Measurements from ENCODE around the gene CDKL5. TPM values are rescaled to one million over a fixed set of nuclear protein-coding genes. Genes with fewer than 3 reads are reported as not detected.

Gene CDKL5
- total and polyA plus RNA-seq, 2 experiments from 2014 or later, result 7.5 to 13.7 TPM

DNA sequence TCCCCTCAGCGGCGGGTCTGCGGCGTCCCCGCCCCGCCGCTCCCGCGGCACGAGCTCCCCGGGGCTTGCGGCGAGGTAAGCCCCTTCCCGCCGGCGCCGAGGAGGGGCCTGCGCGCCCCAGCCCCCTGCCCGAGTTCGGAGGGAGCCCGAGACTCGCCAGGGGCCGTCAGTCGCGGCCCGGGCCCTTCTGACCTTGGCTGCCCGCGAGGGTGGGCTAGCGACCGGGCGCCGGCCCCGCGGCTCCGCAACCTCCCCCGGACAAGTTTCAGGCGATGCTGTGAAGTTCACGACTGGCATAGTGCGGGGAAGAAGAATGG is 554 bp downstream of the CDKL5 start:
- Histone ChIP-seq H3K27ac (ENCODE audit: low read depth) (no peak overlapping the region), H2AFZ (no peak overlapping the region)
- ATAC-seq, result peak; percentile 27

GRCh38 chrX:18428006-18428405 is 2.6 kb downstream of the CDKL5 start:
- Histone ChIP-seq H3K4me2 (peak overlapping the region; percentile 87), H4K20me1 (replicated peaks; ENCODE audit: insufficient read depth) (peaks cover 17% of the 10 kb centered on the region), H3K27ac (ENCODE audit: low read depth) (no peak overlapping the region), H3K4me3 (peak overlapping the region; percentile 70), H3K4me1 (ENCODE audit: insufficient read depth) (peaks cover 22% of the 10 kb centered on the region), H3K36me3 (ENCODE audit: insufficient read depth) (no peaks in the 10 kb centered on the region), H2AFZ (no peak overlapping the region), H3K79me2 (replicated peaks; ENCODE audit: insufficient read depth) (peaks cover 62% of the 10 kb centered on the region), H3F3A (replicated peaks; ENCODE audit: low read depth) (no peaks in the 10 kb centered on the region), H3K9me2 (ENCODE audit: insufficient read depth) (no peaks in the 10 kb centered on the region), H3K27me3 (ENCODE audit: insufficient read depth) (no peaks in the 10 kb centered on the region)
- no peaks in the 10 kb centered on the region; the same call in 2 of the 3 replicates for H3K36me3 Mint-ChIP-seq (ENCODE audit: low read depth)
- peak overlapping the region; percentile 58 for H3K4me3 Mint-ChIP-seq
- H3K27me3 Mint-ChIP-seq (ENCODE audit: insufficient read depth, low read depth, poor library complexity), result peaks cover 4% of the 10 kb centered on the region
- ATAC-seq (no peak), DNase-seq (ENCODE audit: low spot score) (peak; percentile 11)
- H3K9me3 Mint-ChIP-seq, result no peaks in the 10 kb centered on the region
- H3K4me1 Mint-ChIP-seq, result peaks cover 22% of the 10 kb centered on the region; the same call in 2 of the 3 replicates
- H3K27ac Mint-ChIP-seq, result no peak overlapping the region
- TF ChIP-seq CREB1 (CRISPR knock-in tag; IDR thresholded peaks at IDR 0.05; ENCODE audit: low read depth), result no peak
- no peak for TF ChIP-seq REST (IDR thresholded peaks at IDR 0.05; ENCODE audit: unreplicated experiment)
- TF ChIP-seq STAT1 (IDR thresholded peaks at IDR 0.05; ENCODE audit: unreplicated experiment), result no peak
- no peak for TF ChIP-seq ZNF462 (CRISPR knock-in tag; IDR thresholded peaks at IDR 0.05)
- TF ChIP-seq ZNF114 (CRISPR knock-in tag; IDR thresholded peaks at IDR 0.05), result no peak
- TF ChIP-seq EZH2phosphoT487 (IDR thresholded peaks at IDR 0.05; ENCODE audit: unreplicated experiment), result no peak
- TF ChIP-seq, protein P1, sequence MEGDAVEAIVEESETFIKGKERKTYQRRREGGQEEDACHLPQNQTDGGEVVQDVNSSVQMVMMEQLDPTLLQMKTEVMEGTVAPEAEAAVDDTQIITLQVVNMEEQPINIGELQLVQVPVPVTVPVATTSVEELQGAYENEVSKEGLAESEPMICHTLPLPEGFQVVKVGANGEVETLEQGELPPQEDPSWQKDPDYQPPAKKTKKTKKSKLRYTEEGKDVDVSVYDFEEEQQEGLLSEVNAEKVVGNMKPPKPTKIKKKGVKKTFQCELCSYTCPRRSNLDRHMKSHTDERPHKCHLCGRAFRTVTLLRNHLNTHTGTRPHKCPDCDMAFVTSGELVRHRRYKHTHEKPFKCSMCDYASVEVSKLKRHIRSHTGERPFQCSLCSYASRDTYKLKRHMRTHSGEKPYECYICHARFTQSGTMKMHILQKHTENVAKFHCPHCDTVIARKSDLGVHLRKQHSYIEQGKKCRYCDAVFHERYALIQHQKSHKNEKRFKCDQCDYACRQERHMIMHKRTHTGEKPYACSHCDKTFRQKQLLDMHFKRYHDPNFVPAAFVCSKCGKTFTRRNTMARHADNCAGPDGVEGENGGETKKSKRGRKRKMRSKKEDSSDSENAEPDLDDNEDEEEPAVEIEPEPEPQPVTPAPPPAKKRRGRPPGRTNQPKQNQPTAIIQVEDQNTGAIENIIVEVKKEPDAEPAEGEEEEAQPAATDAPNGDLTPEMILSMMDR (conservative IDR thresholded peaks at IDR 0.05; ENCODE audit: low read depth in 2 of 2), result no peak
- no peak for TF ChIP-seq NANOG (IDR thresholded peaks at IDR 0.05; ENCODE audit: borderline replicate concordance)

More for the DNA sequence above, 554 bp downstream of the CDKL5 start:
- Mint-ChIP-seq H3K27ac (no peak overlapping the region), H3K9me3 (no peaks in the 10 kb centered on the region), H3K36me3 (ENCODE audit: low read depth) (no peaks in the 10 kb centered on the region; the same call in 2 of the 3 replicates), H3K4me1 (peaks cover 22% of the 10 kb centered on the region; the same call in 2 of the 3 replicates), H3K4me3 (peak overlapping the region; percentile 86), H3K27me3 (ENCODE audit: insufficient read depth, low read depth, poor library complexity) (peaks cover 4% of the 10 kb centered on the region)
- peak; percentile 26 for DNase-seq (ENCODE audit: low spot score)
- Histone ChIP-seq H3K4me3 (peak overlapping the region; percentile 70), H3K36me3 (ENCODE audit: insufficient read depth) (no peaks in the 10 kb centered on the region), H3K4me1 (ENCODE audit: insufficient read depth) (peaks cover 22% of the 10 kb centered on the region), H3K79me2 (replicated peaks; ENCODE audit: insufficient read depth) (peaks cover 41% of the 10 kb centered on the region), H3F3A (replicated peaks; ENCODE audit: low read depth) (no peaks in the 10 kb centered on the region), H4K20me1 (replicated peaks; ENCODE audit: insufficient read depth) (peaks cover 17% of the 10 kb centered on the region), H3K27me3 (ENCODE audit: insufficient read depth) (no peaks in the 10 kb centered on the region), H3K4me2 (peak overlapping the region; percentile 87), H3K9me2 (ENCODE audit: insufficient read depth) (no peaks in the 10 kb centered on the region)
- TF ChIP-seq ZNF331 (CRISPR knock-in tag; IDR thresholded peaks at IDR 0.05; ENCODE audit: low read depth) (no peak), NANOG (IDR thresholded peaks at IDR 0.05; ENCODE audit: borderline replicate concordance) (no peak), CREB1 (CRISPR knock-in tag; IDR thresholded peaks at IDR 0.05; ENCODE audit: low read depth) (no peak), STAT1 (IDR thresholded peaks at IDR 0.05; ENCODE audit: unreplicated experiment) (no peak), EZH2 (IDR thresholded peaks at IDR 0.05; ENCODE audit: low read depth, unreplicated experiment) (no peak)

Data from GM23338 (cell line).